Endothelial cell (in vitro differentiated cells): ENCODE results near the gene MARK3. TPM values are rescaled to one million over a fixed set of nuclear protein-coding genes. Genes with fewer than 3 reads are reported as not detected.

Experiments
- DNase-seq: peaks from one replicate; pipeline ENCODE4 v3.0.0; 2021; ENCODE audit warnings: low spot score
- H3K27ac Mint-ChIP-seq: one replicate; pipeline ENCODE4 v1.8.0; 2021; ENCODE audit warnings: mixed read lengths, inconsistent platforms; ENCODE audit not compliant: unreplicated experiment
- H3K27me3 Mint-ChIP-seq: one replicate; pipeline ENCODE4 v1.8.0; 2021; ENCODE audit warnings: mild to moderate bottlenecking, moderate library complexity, mixed read lengths, inconsistent platforms; ENCODE audit not compliant: unreplicated experiment
- H3K36me3 Mint-ChIP-seq: one replicate; pipeline ENCODE4 v1.8.0; 2021; ENCODE audit warnings: mild to moderate bottlenecking, low read depth, mixed read lengths, inconsistent platforms; ENCODE audit not compliant: unreplicated experiment
- H3K4me1 Mint-ChIP-seq: one replicate; pipeline ENCODE4 v1.8.0; 2021; ENCODE audit warnings: mild to moderate bottlenecking, mixed read lengths, inconsistent platforms; ENCODE audit not compliant: unreplicated experiment
- H3K4me3 Mint-ChIP-seq: one replicate; pipeline ENCODE4 v1.8.0; 2021; ENCODE audit warnings: mild to moderate bottlenecking, mixed read lengths, inconsistent platforms; ENCODE audit not compliant: unreplicated experiment
- H3K9me3 Mint-ChIP-seq: one replicate; pipeline ENCODE4 v1.8.0; 2021; ENCODE audit warnings: mixed read lengths, inconsistent platforms; ENCODE audit not compliant: unreplicated experiment
- CTCF ChIP-seq: fragments of 200-600 bp; sonication (generic); IDR thresholded peaks from one replicate; pipeline ENCODE4 v1.5.0; 2021; ENCODE audit warnings: antibody characterized with exemption; ENCODE audit not compliant: unreplicated experiment
- total RNA-seq: library from RNA; stranded (reverse); fragmentation: NEBNext Ultra II Directional; extraction: Animal tissue kit (Norgen Biotek cat#: 25700); gene quantifications from one replicate; pipeline ENCODE4 v1.2.1, GENCODE V29; 2021; ENCODE audit not compliant: unreplicated experiment

MARK3 gene
- total RNA-seq, 1 donor from 2014 or later = 70.8 TPM

- Mint-ChIP-seq H3K27me3 (peaks cover 2% of the 10 kb centered on the region), H3K4me1 (peaks cover 6% of the 10 kb centered on the region), H3K36me3 (no peaks in the 10 kb centered on the region), H3K9me3 (no peaks in the 10 kb centered on the region), H3K27ac (no peak overlapping the region), H3K4me3 (no peak overlapping the region)
- TF ChIP-seq CTCF = no peak
- no peak for DNase-seq
Observed at GRCh38 chr14:103430358-103430757, 45.1 kb downstream of the MARK3 start.

- TF ChIP-seq CTCF = no peak
- Mint-ChIP-seq H3K4me3 (no peak overlapping the region), H3K27me3 (peaks cover 2% of the 10 kb centered on the region), H3K4me1 (peaks cover 3% of the 10 kb centered on the region), H3K36me3 (peaks cover 5% of the 10 kb centered on the region), H3K9me3 (no peaks in the 10 kb centered on the region), H3K27ac (no peak overlapping the region)
- no peak for DNase-seq
Observed at GRCh38 chr14:103432627-103433026, 47.4 kb downstream of the MARK3 start.

- no peak for DNase-seq
- TF ChIP-seq CTCF = no peak
- Mint-ChIP-seq H3K9me3 (no peaks in the 10 kb centered on the region), H3K4me1 (peaks cover 1% of the 10 kb centered on the region), H3K27ac (no peak overlapping the region), H3K4me3 (no peak overlapping the region), H3K27me3 (peaks cover 2% of the 10 kb centered on the region), H3K36me3 (peaks cover 6% of the 10 kb centered on the region)
Observed at GRCh38 chr14:103433916-103434563, 48.8 kb downstream of the MARK3 start.

GRCh38 chr14:103434868-103435442 is 49.7 kb downstream of the MARK3 start:
- no peak for TF ChIP-seq CTCF
- H3K4me1 Mint-ChIP-seq = no peaks in the 10 kb centered on the region

GRCh38 chr14:103436533-103436932 is 51.3 kb downstream of the MARK3 start:
- Mint-ChIP-seq H3K27me3 (peaks cover 2% of the 10 kb centered on the region), H3K4me1 (no peaks in the 10 kb centered on the region), H3K27ac (no peak overlapping the region), H3K36me3 (peaks cover 9% of the 10 kb centered on the region), H3K9me3 (no peaks in the 10 kb centered on the region), H3K4me3 (no peak overlapping the region)
- TF ChIP-seq CTCF = no peak
- no peak for DNase-seq

More at GRCh38 chr14:103434868-103435442, 49.7 kb downstream of the MARK3 start:
- Mint-ChIP-seq H3K9me3 (no peaks in the 10 kb centered on the region), H3K27ac (peak overlapping the region; percentile 68), H3K4me3 (no peak overlapping the region), H3K27me3 (peaks cover 2% of the 10 kb centered on the region), H3K36me3 (peaks cover 9% of the 10 kb centered on the region)
- DNase-seq = no peak
